PC-3 (cell line): ENCODE data around the gene FGD3.

Experiments used
- CTCF ChIP-seq: fragments of 300-600 bp; sonication (generic); conservative IDR thresholded peaks from 2 replicates; pipeline ENCODE4 v1.5.1; 2017; ENCODE audit warnings: antibody characterized with exemption, low read depth, mild to moderate bottlenecking, low read length
- EZH2 ChIP-seq: fragments of 300-600 bp; sonication (generic); IDR thresholded peaks from one replicate; pipeline ENCODE4 v1.6.1; 2017; ENCODE audit warnings: antibody characterized with exemption, mild to moderate bottlenecking, low read length; ENCODE audit not compliant: unreplicated experiment
- EZH2phosphoT487 ChIP-seq: fragments of 300-600 bp; sonication (generic); IDR thresholded peaks from 2 replicates; pipeline ENCODE4 v1.6.1; 2018; ENCODE audit warnings: mild to moderate bottlenecking, antibody characterized with exemption, low read length, borderline replicate concordance

GRCh38 chr9:93031629-93032430 is 84.5 kb downstream of the FGD3 start:
- no peak for TF ChIP-seq CTCF
- TF ChIP-seq EZH2 = no peak
- no peak for TF ChIP-seq EZH2phosphoT487
